Activated B cell treated with CpG ODN at 0.5 μM for 24 hours (primary cell): ENCODE data around the gene MRGPRF. TPM values are rescaled to one million over a fixed set of nuclear protein-coding genes. Genes with fewer than 3 reads are reported as not detected.

Source experiments
- ATAC-seq: fragments of 200-7000 bp; cut with Tn5 transposase; one replicate; pipeline ENCODE4 v1.10.0; 2021; ENCODE audit warnings: low read depth, mild to moderate bottlenecking, moderate library complexity
- CTCF ChIA-PET: fragments of 350-600 bp; sonication (Branson Sonifier 250); formaldehyde crosslinking; loops from one replicate; lab custom pipeline; 2021; ENCODE audit warnings: antibody characterized with exemption; lab: Charles Lee
- POLR2A ChIA-PET: fragments of 350-600 bp; sonication (Branson Sonifier 250); formaldehyde crosslinking; loops from one replicate; lab custom pipeline; 2021; ENCODE audit warnings: antibody characterized with exemption; lab: Charles Lee
- DNase-seq: peaks from one replicate; pipeline ENCODE4 v3.0.0; 2022
- H3K27ac Mint-ChIP-seq: one replicate; pipeline ENCODE4 v1.8.0; 2020; ENCODE audit warnings: mixed read lengths
- H3K27me3 Mint-ChIP-seq: one replicate; pipeline ENCODE4 v1.8.0; 2021; ENCODE audit warnings: mixed read lengths
- H3K36me3 Mint-ChIP-seq: one replicate; pipeline ENCODE4 v1.8.0; 2021; ENCODE audit warnings: low read depth, mixed read lengths
- H3K4me1 Mint-ChIP-seq: one replicate; pipeline ENCODE4 v1.8.0; 2021; ENCODE audit warnings: mixed read lengths
- H3K4me3 Mint-ChIP-seq: one replicate; pipeline ENCODE4 v1.8.0; 2020; ENCODE audit warnings: mild to moderate bottlenecking, mixed read lengths
- H3K9me3 Mint-ChIP-seq: one replicate; pipeline ENCODE4 v1.8.0; 2020; ENCODE audit warnings: mixed read lengths
- intact Hi-C: fragments of 100-400 bp; cut with micrococcal nuclease; formaldehyde crosslinking; loops from one replicate; pipeline ENCODE4 v1.15.1; 2024
- total RNA-seq: library from RNA; stranded (reverse); gene quantifications from 2 replicates; pipeline ENCODE4 v1.2.3, GENCODE V29; 2022
- TF ChIP-seq, protein P1 (sequence below): fragments of 200-600 bp; IDR thresholded peaks from one replicate; pipeline ENCODE4 v1.8.0; 2022; ENCODE audit warnings: antibody characterized with exemption, mild to moderate bottlenecking

Gene MRGPRF
- total RNA-seq, 1 donor from 2014 or later = not detected

DNA sequence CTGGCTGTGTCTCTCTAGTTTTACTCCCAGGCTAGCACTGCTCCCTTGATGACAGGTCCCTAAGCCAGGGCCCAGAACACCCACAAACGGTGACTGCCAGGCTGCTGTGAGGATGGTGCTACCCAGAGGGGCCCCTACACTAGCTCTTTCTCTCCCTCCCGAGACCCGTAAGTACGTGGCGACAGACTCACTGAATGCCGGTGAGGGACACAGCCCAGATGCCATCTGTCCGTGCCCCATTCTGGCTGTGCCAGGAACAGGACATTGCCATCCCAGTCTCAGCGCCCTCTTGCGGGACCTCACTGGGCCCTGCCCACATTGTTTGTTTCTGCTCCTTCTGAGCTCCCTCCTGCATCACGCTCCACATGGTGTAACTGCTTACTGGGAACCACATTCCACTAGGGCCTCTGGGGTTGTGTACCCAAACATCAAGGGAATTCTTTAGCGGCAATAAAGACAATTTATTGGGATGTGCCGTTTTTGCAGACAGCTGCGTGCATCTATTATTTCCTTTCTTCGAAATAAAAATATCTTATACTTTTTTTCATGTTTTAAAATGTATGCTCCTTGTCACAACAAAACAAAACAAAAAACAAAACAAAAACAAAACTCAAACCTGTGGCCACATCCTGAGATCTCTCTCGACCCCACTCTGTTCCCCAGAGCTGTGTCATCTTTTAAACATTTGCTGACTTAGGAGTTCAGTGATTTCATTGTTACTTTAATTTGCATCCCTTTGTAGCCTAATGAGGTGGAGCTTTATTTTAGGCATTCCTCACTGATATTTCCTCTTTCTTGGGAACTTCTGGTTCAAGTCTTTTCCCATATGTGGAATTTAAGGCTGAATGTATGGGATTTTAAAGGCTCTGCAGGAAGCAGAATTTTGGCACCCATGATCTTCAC lies 31.3 kb upstream of the MRGPRF start:
- CTCF ChIA-PET = interaction anchor here (1.0 kb wide), 1 partner anchor 141 kb away, joined by 3 read pairs; the partner anchor contains the start of genes IGHMBP2 and MRPL21

DNA sequence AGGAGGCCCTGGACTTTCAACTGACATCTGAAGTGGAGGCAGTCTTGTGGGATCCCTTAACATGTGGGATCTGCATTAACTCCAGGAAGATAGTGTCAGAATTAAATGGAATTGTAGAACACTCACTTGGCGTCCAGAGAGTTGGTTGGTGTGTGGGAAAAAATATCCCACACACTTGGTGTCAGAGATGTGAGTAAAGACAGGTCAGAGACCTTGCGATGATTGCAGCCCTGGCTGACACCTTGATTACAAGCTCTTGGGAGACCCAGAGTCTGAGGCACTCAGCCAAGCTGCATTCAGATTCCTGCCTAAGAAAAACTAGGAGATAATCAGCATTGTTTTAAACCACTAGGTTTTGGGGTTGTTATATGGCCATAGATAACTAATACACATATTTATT lies 28.5 kb upstream of the MRGPRF start:
- DNase-seq (no peak), ATAC-seq (no peak)
- intact Hi-C loops = no loop called here
- no peaks in the 10 kb centered on the region for H3K36me3 Mint-ChIP-seq
- TF ChIP-seq, protein P1, sequence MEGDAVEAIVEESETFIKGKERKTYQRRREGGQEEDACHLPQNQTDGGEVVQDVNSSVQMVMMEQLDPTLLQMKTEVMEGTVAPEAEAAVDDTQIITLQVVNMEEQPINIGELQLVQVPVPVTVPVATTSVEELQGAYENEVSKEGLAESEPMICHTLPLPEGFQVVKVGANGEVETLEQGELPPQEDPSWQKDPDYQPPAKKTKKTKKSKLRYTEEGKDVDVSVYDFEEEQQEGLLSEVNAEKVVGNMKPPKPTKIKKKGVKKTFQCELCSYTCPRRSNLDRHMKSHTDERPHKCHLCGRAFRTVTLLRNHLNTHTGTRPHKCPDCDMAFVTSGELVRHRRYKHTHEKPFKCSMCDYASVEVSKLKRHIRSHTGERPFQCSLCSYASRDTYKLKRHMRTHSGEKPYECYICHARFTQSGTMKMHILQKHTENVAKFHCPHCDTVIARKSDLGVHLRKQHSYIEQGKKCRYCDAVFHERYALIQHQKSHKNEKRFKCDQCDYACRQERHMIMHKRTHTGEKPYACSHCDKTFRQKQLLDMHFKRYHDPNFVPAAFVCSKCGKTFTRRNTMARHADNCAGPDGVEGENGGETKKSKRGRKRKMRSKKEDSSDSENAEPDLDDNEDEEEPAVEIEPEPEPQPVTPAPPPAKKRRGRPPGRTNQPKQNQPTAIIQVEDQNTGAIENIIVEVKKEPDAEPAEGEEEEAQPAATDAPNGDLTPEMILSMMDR = no peak
- no peaks in the 10 kb centered on the region for H3K9me3 Mint-ChIP-seq
- ChIA-PET CTCF (no interaction called here), POLR2A (interaction anchor here (1.2 to 1.9 kb wide), 2 partner anchors 10 to 15 kb away, joined by 4 to 6 read pairs; no protein-coding TSS in a partner anchor)
- H3K4me1 Mint-ChIP-seq = peaks cover 14% of the 10 kb centered on the region
- H3K27me3 Mint-ChIP-seq = peaks cover 12% of the 10 kb centered on the region
- H3K27ac Mint-ChIP-seq = no peak overlapping the region
- no peak overlapping the region for H3K4me3 Mint-ChIP-seq

More for the DNA sequence above, 31.3 kb upstream of the MRGPRF start:
- DNase-seq (no peak), ATAC-seq (no peak)
- intact Hi-C loops = loop anchor here (5.0 kb wide), 2 partner anchors 43 to 142 kb away; partner anchors contain the start of genes IGHMBP2 and MRPL21
- Mint-ChIP-seq H3K27ac (no peak overlapping the region), H3K4me1 (peaks cover 19% of the 10 kb centered on the region), H3K36me3 (no peaks in the 10 kb centered on the region), H3K9me3 (no peaks in the 10 kb centered on the region), H3K27me3 (peaks cover 12% of the 10 kb centered on the region), H3K4me3 (no peak overlapping the region)
- POLR2A ChIA-PET = interaction anchor here (0.8 kb wide), 1 partner anchor 120 kb away, joined by 3 read pairs; no protein-coding TSS in a partner anchor
- TF ChIP-seq, protein P1 = no peak

DNA sequence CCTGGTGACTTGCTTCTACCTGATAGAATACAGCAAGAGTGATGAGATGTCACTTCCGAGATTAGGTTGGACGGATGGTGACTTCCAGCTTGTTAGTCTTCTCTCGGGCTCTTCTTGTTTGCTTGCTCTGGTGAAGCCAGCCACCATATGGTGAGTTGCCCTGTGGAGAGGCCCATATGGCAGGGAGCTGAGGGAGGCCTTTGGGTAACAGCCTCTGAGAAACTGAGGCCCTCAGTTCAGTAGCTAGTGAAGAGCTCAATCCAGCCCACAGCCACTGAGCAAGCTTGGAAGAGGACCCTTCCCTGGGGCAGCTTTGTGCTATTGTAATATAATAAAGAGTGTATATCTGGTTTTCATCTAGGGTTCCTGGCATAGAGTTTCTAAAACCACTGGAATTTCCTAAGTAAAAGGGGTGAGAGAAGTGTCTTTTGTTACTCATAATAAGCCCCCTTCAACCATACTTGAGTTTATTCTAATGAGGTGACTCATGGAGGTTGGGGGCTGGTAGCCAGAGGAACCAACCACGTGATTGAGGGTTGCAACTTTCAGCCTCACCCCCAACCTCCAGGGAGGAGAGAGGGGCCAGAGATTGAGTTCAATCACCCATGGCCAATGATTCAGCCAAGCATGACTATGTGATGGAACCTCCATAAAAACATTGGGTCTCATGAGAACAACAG lies 27.7 kb upstream of the MRGPRF start:
- intact Hi-C loops = no loop called here
- POLR2A ChIA-PET = interaction anchor here (1.2 to 1.9 kb wide), 2 partner anchors 11 to 15 kb away, joined by 4 to 6 read pairs; no protein-coding TSS in a partner anchor
- Mint-ChIP-seq H3K27me3 (peaks cover 15% of the 10 kb centered on the region), H3K4me3 (no peak overlapping the region), H3K36me3 (no peaks in the 10 kb centered on the region), H3K4me1 (peaks cover 14% of the 10 kb centered on the region), H3K27ac (peak overlapping the region; percentile 12), H3K9me3 (no peaks in the 10 kb centered on the region)
- TF ChIP-seq, protein P1 = no peak
- CTCF ChIA-PET = no interaction called here
- DNase-seq = no peak
- ATAC-seq = peak; percentile 58

DNA sequence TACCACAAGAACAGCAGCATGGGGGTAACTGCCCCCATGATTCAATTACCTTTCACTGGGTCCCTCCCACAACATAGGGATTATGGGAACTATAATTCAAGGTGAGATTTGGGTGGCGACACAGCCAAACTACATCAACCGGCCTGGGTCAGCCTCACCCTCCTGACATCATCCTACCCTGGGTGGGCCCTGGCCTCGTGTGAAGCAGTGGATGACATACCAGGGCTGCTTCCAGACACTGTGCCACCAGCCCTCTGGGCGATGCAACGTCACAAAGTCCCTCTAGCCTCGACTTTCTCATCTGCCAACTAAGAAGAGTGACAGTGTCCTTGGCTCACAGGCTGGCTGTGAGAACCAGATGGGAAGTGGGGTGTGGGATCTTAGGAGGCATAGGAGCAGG lies 27.0 kb upstream of the MRGPRF start:
- intact Hi-C loops = no loop called here
- TF ChIP-seq, protein P1 = no peak
- H3K4me3 Mint-ChIP-seq = no peak overlapping the region
- no peaks in the 10 kb centered on the region for H3K36me3 Mint-ChIP-seq
- H3K27ac Mint-ChIP-seq = no peak overlapping the region
- no peaks in the 10 kb centered on the region for H3K9me3 Mint-ChIP-seq
- ATAC-seq (no peak), DNase-seq (no peak)
- peaks cover 14% of the 10 kb centered on the region for H3K27me3 Mint-ChIP-seq
- ChIA-PET CTCF (no interaction called here), POLR2A (no interaction called here)
- peaks cover 14% of the 10 kb centered on the region for H3K4me1 Mint-ChIP-seq

DNA sequence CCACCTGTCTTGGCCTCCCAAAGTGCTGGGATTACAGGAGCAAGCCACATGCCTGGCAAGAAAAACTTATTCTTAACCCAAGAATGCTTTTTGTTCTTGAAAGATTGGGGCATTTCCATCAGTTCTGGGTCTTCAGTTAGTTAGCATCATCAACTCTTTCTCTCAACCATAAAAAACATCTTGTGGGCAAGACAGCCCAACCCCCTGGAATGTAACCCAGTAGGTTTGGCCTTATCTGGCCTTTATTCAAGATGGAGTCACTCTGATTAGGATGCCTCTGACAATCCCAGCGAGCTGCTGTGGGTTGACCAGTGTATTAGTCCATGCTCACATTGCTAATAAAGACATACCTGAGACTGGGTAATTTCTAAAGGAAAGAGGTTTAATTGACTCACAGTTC lies 26.5 kb upstream of the MRGPRF start:
- TF ChIP-seq, protein P1 = no peak
- ChIA-PET POLR2A (no interaction called here), CTCF (no interaction called here)
- no peak for DNase-seq
- H3K27me3 Mint-ChIP-seq = peaks cover 13% of the 10 kb centered on the region
- intact Hi-C loops = no loop called here
- H3K27ac Mint-ChIP-seq = no peak overlapping the region
- no peaks in the 10 kb centered on the region for H3K36me3 Mint-ChIP-seq
- peaks cover 14% of the 10 kb centered on the region for H3K4me1 Mint-ChIP-seq
- no peak overlapping the region for H3K4me3 Mint-ChIP-seq
- H3K9me3 Mint-ChIP-seq = no peaks in the 10 kb centered on the region
- ATAC-seq = no peak
